Lung microvascular endothelial cell (primary cell): ENCODE data around the gene DAG1. TPM values are rescaled to one million over a fixed set of nuclear protein-coding genes. Genes with fewer than 3 reads are reported as not detected.

Experiments
- DNase-seq, 2 donors: peaks; one replicate each; pipeline versions ENCODE4 v3.0.0 to v3.0.0-alpha.2; 2010; ENCODE audit warnings: low read depth in 2 of 2
- total RNA-seq: library from RNA; depleted of rRNA; stranded (reverse); fragments of >200 nt; gene quantifications from 2 replicates; pipeline ENCODE4 v1.2.1, GENCODE V29; 2014

Gene DAG1
- total RNA-seq, result 23.1 and 26.2 TPM in 2 replicates

DNA sequence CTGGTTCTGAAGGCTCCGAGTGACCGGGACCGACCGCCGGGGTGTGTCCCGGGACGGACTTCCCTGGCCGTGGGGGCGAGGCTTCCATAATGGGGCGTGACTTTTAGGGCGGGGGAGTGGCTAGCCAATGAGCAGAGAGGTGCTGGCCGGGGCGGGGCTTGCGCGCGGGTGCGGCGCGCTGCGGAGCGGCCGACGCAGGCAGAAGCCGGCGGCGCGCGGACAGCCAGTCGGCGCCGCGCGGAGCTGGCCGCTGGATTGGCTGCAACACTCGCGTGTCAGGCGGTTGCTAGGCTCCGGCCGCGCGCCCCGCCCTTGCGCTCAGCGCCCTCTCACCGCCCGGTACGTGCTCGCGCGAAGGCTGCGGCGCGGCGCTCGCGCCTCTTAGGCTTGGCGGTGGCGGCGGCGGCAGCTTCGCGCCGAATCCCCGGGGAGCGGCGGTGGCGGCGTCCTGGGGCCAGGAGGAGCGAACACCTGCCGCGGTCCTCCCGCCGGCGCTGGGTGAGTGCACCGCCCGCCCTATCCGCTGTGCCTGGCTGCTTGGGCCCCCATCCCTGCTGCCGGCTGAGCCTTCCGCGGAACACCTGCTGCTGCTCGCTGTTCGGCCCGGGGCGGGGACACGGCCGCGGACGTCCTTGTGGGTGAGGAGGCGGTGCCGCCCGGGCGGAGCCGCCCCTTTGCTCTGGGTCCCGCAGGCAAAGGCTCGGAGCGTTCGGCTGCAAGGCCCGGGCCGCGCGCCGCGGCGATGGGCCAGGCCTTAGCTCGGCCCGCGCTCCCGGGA lies at the start of gene DAG1:
Gene DAG1, plus strand, starts transcription at position 332 of the 778 bp plus-strand sequence. CDS start 40,268 bp downstream, outside the sequence.
- peak; percentile 98 for DNase-seq

DNA sequence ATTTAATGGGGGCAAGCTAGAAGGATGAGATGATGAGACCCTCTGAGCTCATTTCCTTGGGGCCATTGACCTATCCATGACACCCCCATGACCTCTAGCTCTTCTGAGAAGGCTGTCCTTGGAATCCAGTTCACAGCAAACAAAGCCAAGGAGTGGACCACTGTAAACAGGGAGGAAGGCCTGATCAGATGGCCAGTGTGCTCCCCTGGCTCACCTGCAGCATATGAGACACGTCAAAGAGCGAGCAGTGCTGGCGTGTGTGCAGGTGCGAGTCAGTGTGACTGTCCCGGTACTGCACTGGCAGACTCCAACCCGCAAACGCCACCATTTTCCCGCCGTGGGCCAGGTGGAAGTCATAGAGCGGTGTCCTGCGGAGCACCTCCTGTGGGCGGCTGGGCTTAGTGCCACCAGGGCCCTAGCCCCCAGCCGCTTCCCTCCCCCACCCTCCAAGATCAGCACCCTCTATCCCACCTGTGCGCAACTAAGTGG lies 48.1 kb upstream of the DAG1 start:
- no peak for DNase-seq

DNA sequence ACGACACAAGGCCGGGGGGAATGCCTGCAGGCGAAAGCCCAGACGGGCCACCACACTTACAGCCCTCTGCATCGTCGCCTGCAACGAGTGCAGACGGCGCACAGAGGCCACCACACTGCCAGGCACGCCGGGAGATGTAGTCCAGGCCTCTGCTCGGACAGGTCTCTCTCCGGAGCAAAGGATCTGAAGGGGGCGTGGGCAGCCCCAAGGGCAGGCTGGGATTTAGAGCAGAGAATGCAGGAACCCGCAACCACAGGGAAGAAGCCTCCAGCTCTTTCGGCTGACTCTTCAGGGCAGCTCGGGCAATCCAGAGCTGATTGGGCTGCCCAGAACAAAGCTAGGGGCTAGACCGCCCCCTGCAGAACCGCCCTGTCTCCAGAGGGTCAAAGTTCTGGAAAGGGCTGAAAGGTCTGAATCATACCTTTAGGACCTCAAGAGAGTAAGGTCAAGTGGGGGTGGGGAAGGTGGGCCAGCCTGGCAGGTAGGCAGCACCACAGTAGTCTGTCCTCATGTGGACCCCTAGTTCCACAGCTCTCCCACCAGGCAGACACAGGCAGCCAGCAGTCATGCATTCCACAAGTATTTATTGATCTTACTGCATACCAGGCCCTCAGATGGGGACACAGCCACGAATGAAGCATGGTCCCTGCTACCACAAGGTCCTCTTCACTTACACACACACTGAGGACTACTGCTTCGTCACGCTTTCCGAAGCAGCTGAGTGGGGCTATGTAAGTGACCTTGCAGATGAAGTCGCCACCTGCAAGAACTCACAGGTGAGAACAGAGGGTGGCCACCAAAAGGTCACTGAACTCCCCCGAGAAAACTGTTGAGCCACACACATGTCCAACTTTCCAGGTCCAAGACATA lies 47.5 kb upstream of the DAG1 start, which contains the start of gene AMT:
Gene AMT, minus strand, starts transcription at position 95 of the 870 bp plus-strand sequence. Its CDS starts 23 bp downstream, at position 72.
- DNase-seq, result no peak

DNA sequence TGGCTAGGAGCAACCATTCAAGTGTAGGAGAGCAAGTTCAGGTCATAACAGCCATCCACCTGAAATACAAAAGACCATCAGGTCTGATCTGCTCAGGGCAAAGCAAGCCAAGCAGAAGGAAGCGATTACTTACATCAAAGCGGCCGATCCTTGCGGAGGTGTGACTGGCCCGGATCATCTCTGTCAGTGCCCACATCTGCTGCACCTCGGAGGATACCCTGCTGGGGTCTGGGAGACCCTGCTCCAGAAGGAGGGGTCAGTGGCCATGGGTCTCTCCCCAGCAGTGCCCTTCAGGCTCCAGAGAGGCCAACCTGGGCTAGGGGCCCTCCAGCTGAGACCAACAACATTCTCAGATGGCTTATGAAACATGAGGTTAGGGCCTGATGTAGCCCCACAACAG lies 45.3 kb upstream of the DAG1 start:
- DNase-seq, result no peak

DNA sequence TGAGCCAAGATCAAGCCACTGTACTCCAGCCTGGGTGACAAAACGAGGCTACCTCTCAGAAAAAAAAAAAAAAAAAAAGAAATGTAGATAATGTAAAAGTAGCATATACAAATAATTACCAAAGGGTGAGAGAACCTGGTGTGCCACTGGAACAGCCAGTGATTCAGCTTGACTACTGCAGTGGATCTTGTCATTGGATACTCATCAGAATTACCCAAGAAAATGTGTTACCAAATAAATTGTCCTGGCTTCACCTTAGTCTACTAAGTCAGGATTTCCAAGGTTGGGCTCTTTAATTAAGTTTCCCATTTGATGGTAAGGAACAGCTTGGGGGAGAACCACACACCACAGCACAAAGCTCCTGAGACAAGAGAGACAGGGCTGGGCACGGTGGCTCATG lies 42.5 kb upstream of the DAG1 start:
- no peak for DNase-seq

DNA sequence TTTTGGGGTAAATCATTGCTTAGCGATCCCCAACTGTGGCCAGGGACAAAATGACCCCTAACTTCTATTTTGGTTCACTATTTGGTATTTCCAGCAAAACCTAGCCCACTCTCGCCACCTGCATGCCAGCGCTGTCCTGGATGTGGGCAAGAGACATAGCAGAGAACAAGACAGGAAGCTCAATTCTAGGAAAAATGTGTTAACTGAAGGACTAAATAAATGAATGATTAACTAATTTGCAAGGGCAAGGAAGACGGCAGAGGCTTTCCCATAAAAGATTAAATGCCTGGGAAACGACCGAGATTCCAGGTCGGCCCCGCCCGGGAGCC lies 41.4 kb upstream of the DAG1 start:
- DNase-seq, result no peak

DNA sequence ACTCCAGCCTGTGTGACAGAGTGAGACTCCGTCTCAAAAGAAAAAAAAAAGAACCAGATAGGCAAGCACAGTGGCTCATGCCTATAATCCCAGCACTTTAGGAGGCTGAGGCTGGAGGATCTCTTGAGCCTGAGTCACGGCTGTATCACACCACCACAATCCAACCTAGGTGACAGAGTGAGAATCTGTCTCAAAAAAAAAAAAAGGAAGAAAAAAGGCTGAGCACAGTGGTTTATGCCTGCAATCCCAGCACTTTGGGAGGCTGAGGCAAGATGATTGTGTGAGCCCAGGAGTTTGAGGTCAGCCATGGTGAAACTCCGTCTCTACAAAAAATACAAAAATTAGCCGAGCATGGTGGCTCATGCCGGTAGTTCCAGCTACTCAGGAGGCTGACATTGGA lies 35.3 kb upstream of the DAG1 start:
- no peak for DNase-seq

DNA sequence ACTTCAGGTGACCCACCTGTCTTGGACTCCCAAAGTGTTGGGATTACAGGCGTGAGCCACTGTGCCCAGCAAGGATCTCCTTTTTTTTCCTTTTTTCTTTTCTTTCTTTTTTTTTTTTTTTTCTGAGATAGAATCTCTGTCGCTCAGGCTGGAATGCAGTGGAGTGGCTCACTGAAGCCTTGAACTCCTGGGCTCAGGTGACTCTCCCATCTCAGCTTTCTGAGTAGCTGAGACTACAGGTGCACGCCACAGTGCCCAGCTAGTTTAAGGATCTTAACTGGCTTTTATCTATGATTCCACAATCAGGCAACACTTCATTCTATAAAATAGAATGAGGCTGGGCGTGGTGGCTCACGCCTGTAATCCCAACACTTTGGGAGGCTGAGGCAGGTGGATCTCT lies 24.7 kb upstream of the DAG1 start:
- DNase-seq, result no peak

DNA sequence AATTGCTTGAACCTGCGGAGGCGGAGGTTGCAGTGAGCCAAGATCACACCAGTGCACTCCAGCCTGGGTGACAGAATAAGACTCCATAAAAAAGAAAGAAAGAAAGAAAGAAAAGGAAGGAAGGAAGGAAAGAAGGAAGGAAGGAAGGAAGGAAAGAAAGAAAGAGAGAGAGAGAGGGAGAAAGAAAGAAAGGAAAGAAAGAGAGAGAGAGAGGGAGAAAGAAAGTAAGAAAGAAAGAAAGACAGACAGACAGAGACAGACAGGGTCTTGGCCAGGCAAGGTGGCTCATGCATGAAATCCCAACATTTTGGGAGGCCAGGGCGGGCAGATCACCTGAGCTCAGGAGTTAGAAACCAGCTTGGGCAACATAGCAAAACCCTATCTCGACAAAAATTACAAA lies 16.4 kb upstream of the DAG1 start:
- DNase-seq, result no peak

DNA sequence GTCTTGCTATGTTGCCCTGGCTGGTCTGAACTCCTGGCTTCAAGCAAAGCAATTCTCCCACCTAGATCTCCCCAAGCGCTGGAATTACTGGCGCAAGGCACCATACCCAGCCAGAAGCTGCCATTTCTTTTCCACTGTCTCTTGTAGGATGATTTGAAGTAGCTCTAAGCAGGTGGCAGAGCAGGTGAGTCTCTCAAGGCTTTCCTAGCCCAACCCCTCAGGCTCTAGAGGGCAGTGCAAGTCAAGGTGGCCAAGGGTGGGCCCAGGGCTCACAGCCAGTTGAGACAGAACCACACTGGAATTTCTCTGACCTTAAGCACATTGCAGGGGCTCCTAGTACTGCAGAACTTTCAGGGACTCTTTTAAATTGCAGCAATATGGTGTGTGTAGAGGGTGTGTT lies 15.6 kb upstream of the DAG1 start:
- peak in 1 of 2 donors; percentile 9 for DNase-seq

DNA sequence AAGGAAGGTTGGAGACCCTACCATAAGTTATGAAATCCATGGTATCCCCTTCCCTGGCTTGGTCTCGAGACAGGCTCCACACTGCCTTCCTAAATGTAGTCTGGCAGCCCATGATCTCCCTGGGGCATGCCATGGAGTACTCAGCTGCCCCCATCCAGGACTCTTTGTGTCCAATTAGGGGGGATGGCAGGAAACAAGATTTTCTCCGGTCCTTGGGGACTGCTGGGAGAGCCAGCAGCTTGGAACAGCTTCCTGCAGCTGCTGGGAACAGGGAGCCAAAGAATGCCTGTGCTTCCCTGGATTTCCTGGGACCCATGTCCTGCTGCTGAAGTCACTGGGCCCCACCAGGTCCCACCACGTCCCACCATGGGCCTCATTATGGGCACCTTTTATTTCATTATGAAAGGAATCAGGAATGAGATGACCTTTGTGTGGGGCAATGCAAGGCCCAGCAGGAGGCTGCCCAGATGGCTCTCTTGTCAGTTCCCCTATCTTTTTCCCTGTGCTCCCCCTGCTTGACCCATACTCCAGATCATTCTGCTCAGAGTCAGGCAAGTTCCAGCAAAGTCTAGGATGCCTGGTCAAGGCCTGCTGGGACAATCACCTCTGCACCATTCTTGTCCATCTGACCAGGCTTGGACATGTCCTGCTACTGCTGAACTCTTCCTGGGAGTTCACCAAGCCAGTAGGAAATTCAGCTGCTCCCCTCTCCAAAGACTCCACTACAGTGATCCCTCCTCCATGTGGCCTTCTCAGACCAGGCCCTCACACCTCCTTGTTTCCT lies 15.0 kb upstream of the DAG1 start:
- DNase-seq, result no peak

DNA sequence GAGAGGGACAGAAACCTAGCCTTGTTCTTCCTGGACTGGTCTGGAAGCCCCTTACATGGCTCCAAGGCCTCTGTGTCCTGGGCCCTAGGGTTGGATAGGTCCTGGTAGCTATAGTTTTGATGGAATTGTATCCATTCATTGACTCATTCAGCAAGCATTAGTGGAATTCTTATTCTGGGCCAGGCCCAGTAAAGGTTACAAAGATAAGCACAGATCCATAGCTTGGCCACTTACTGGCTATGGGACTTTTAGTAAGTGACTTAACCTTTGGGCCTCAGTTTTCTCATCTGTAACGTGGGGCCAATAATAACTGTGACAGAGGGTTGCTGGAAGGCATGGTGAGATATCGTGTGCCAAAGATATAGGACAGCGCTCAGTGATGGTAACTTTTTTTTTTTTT lies 13.6 kb upstream of the DAG1 start:
- no peak for DNase-seq

DNA sequence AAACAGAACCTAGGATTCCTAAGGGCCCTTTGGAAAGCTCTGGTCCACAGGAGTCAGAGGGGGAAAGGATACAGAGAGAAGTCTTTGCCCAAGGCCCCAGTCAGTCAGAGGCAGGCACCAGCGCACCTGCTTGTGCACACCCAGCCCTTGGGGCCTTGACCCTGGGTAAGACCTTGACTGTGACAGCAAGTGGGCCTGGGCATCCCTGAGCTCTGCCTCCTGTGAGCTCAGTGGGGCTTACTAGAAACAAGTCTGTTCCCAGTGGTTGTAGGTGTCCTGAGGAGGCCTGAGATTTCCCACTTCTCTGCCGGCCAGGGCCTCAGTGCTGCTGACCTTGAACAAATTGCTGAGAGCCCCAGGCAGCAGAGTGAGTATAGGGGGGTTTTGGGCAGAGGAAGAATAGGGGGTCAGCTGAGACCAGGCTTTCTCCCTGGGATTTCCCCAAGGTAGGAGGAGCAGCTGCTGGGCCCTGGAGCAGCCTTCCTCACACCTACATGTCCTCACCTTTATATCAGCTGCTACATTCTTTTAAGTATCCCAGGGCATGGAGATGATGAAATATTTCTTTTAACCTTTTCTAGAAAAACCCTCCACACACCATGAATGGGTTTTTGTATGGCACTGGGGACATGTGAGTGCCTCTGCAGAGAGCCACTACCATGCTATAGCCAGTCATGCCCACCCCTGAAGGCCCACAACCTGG lies 9.7 kb upstream of the DAG1 start:
- DNase-seq, result no peak

DNA sequence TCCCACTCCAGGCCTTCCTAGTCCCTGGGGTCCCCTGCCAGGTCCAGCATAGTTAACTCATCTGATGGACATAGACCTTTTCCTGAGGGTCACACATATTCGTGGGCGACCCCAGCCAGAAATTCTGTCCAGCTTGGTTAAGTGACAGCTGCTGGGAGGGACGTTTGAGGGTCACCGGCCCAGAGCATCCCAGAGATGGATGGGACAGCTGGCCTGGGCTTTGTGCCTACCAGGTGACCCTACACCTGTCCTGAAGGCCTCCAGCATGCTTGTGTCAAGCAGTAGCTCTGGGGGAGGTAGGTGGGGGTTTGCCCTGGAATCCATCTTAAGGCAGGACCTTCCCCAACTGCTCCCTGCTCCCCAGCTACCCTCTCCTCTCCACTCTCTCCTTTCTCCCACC lies 9.1 kb upstream of the DAG1 start:
- no peak for DNase-seq

DNA sequence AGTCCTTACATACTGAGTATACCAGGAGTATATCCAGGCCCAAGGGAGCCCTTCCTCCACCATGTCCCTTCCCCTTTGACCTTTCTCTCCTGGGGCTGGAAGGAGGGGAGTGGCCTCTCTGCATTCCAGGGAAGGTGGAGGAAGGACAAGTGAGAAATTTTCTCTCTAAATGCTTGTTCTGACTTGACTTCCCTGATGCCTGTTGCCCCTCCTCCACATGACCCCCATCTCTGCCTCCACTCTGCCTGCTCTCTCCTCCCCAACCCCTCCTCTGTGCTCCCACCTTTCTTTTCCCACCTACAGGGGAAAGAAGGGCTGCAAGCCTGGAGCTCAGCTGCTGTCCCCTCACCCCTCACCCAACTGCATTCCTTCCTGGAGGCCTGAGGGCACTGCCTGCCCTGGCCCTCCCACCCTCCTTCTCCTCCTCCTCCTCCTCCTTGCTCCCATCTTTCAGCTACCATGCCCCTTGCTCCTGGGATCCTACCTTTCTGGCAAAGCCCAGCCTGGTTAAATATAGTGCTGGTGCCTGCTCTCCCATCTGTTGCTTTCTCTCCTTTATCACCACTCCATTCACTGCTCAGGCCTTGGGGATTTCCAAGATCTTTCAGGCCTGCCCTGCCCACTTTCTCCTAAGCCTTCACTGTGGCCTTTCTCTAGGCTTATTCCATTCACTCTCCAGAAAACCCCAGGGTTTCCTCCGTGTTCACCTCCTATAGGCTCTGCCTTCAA lies 8.5 kb upstream of the DAG1 start:
- peak in 1 of 2 donors; percentile 34 for DNase-seq

DNA sequence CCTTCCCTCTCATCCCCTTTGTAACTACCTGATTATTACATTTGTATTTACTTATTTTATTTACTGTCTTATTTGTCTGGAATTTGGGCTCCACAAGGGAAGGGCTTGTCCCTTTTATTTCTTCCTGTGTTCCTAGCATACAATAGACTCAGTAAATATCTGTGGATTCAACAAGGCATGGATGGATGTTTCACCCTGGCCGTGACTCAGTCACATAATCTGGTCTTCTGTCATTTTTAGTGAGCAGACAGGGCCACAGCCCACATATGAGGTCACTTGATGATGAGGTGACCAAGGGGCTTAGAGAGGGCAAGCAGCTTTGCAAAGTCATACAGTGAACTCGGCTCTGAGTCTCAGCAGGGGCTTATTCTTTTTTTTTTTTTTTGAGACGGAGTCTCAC lies 7.8 kb upstream of the DAG1 start:
- DNase-seq, result peak in 1 of 2 donors; percentile 21

DNA sequence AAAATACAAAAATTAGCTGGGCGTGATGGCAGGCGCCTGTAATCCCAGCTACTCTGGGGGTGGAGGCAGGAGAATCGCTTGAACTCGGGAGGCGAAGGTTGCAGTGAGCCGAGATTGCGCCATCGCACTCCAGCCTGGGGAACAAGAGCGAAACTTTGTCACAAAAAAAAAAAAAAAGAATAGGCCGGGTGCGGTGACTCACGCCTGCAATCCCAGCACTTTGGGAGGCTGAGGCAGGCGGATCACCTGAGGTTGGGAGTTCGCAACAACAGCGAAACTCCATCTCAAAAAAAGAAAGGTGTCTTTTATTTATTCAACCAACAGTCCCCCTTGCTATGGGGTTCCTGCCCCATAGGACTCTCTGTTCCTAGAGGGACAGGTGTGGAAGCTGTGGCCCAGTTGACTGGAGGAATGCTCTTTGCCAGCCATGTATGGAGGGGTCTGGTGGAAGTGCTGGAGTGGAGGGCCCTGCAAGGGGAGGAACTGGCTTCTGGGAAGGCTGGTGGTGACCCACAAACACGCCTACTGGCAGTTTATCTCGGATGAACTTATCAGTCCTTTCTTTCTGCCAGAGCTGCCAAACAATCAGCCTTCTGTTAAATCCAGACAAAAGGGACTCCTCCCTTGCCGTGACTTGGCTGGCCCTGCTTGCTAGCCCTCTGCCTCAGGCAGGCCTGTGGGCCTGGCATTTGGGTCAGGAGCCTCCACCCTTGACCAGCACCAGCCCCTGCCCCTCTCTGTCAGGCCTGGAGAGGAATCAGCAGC lies 4.6 kb upstream of the DAG1 start:
- DNase-seq, result no peak

DNA sequence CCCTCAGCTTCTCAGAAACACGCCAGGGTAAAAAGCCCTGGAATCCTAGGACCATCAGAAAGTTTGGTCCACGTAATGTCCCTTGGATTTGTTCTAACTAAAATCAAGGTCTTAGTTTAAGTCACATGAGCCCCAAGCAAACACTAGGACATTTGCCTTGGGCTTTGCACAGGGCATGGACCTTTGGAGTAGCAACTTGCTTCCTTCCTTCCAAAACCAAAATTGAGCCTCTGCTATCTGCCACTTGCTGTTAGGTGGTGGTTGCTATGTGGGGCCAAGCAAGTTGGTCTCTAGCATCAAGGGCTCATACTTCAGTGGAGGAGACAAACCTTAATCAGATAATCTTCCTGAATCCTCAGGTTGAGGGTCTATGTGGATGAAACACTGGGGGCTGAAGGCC lies 4.0 kb upstream of the DAG1 start:
- no peak for DNase-seq

DNA sequence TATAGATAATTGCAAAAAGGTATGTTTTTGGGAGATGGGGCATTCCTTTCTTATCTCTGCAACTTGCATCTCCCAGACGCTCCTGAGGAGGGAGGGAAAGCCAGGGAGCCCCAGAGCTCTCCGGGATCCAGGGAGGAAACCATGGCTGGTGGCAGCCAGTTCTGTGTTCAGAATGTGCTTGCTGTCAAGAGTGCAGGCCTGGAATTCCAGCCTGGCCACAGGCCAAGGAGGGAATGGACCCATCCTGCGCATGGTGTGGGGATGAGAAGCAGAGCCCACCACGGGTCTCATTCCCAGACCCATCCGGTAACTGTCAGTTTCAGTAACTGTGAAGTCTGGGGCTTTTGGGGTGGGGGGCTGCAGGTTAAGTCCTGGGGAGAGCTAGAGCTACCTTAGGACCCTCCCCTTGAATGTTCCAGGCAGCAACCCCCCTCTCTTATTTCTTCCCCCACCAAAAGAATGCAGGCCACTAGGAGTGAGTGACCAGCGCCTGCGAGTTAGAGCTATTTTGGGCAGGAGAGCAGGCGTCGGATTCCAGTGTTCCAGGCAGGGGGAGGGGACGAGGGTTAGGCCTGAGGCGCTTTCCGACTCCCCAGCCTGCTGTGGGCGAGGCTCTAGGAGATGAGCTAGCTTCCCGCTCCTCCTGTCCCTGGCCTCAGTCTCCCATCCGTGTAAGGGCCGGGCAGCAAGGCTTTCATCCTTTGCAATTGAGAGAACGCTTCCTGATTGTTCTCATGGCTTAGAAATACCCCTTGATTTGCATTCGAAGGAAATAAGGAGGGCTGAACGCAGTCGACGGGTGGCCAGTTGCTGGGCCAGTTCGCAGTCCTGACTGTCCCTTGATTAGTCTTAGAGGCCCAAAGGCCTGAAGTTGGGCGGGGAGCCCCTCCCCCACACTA lies 781 bp upstream of the DAG1 start:
- peak; percentile 50 to 64 for DNase-seq
